ENCODE data around the gene CARF.

Gene CARF

DNA sequence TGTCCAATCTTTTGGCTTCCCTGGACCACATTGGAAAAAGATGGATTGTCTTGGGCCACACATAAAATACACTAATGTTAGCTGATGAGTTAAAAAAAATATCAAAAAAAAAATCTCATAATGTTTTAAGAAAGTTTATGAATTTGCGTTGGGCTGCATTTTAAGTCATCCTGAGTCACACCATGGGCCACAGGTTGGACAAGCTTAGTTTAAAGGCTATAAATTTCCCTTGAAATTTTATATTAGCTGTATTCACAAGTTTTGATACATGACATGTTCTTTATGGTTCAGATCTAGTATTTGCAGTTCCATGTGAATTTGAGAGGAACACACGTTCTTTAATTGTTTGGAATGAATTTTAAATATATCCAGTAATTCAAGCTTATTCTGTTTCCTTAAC, 21.9 kb downstream of the CARF start:
- TF ChIP-seq EGR1 (IDR thresholded peaks at IDR 0.05) (no peak), EP300 (IDR thresholded peaks at IDR 0.05; ENCODE audit: borderline replicate concordance) (no peak)

GRCh38 chr2:202934456-202934855, 22.4 kb downstream of the CARF start:
- TF ChIP-seq FOXM1 (IDR thresholded peaks at IDR 0.05; ENCODE audit: borderline replicate concordance, low read depth), result no peak
- TF ChIP-seq TEAD4 (IDR thresholded peaks at IDR 0.05), result no peak
- TF ChIP-seq ZBTB7A (IDR thresholded peaks at IDR 0.05; ENCODE audit: low read depth), result no peak
- no peak for TF ChIP-seq CREB1 (IDR thresholded peaks at IDR 0.05; ENCODE audit: low read depth)
- no peak for TF ChIP-seq CEBPB (IDR thresholded peaks at IDR 0.05)
- TF ChIP-seq NFIC (IDR thresholded peaks at IDR 0.05), result no peak
- TF ChIP-seq, protein P1, sequence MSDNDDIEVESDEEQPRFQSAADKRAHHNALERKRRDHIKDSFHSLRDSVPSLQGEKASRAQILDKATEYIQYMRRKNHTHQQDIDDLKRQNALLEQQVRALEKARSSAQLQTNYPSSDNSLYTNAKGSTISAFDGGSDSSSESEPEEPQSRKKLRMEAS (IDR thresholded peaks at IDR 0.05), result no peak
- TF ChIP-seq EP300 (IDR thresholded peaks at IDR 0.05; ENCODE audit: borderline replicate concordance), result no peak
- TF ChIP-seq TCF12 (IDR thresholded peaks at IDR 0.05; ENCODE audit: low read depth), result no peak
- TF ChIP-seq REST (IDR thresholded peaks at IDR 0.05; ENCODE audit: low read depth), result no peak

DNA sequence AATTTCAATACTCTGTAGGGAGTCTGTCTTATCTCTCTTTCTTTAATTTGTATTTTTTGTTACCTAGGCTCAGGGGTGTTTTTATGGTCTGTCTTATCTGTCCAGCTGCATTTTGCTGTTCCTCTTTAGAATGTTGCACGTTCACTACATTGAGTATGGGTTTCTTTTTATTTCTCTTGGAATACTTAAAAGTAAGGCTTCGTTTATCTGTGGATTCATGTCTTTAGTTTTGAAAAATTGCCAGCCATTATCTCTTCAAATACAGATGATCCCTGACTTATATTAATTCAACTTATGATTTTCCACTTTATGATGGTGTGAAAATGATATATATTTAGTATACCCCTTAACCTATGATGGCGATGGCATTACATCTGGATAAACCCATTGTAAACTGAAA, 26.9 kb downstream of the CARF start:
- TF ChIP-seq TEAD4 (IDR thresholded peaks at IDR 0.05), result no peak
- no peak for TF ChIP-seq CEBPB (IDR thresholded peaks at IDR 0.05)
- TF ChIP-seq EGR1 (IDR thresholded peaks at IDR 0.05), result no peak
- TF ChIP-seq REST (IDR thresholded peaks at IDR 0.05; ENCODE audit: low read depth), result no peak
- TF ChIP-seq USF1 (IDR thresholded peaks at IDR 0.05), result no peak
- no peak for TF ChIP-seq EP300 (IDR thresholded peaks at IDR 0.05; ENCODE audit: borderline replicate concordance)
- TF ChIP-seq, protein P1 (IDR thresholded peaks at IDR 0.05), result no peak
- no peak for TF ChIP-seq ZBTB7A (IDR thresholded peaks at IDR 0.05; ENCODE audit: low read depth)
- no peak for TF ChIP-seq TCF12 (IDR thresholded peaks at IDR 0.05; ENCODE audit: low read depth)
- TF ChIP-seq FOXM1 (IDR thresholded peaks at IDR 0.05; ENCODE audit: borderline replicate concordance, low read depth), result no peak
- no peak for TF ChIP-seq NFIC (IDR thresholded peaks at IDR 0.05)
- no peak for TF ChIP-seq CREB1 (IDR thresholded peaks at IDR 0.05; ENCODE audit: low read depth)
- no peak for TF ChIP-seq RAD21 (IDR thresholded peaks at IDR 0.05; ENCODE audit: low read depth)
- no peak for TF ChIP-seq TAF1 (IDR thresholded peaks at IDR 0.05; ENCODE audit: low read depth)
- TF ChIP-seq YY1 (IDR thresholded peaks at IDR 0.05; ENCODE audit: low read depth), result no peak

GRCh38 chr2:202941771-202942170, 29.7 kb downstream of the CARF start:
- no peak for TF ChIP-seq REST (IDR thresholded peaks at IDR 0.05; ENCODE audit: low read depth)
- TF ChIP-seq USF1 (IDR thresholded peaks at IDR 0.05), result no peak
- no peak for TF ChIP-seq CREB1 (IDR thresholded peaks at IDR 0.05; ENCODE audit: low read depth)
- no peak for TF ChIP-seq NFIC (IDR thresholded peaks at IDR 0.05)
- TF ChIP-seq EP300 (IDR thresholded peaks at IDR 0.05; ENCODE audit: borderline replicate concordance), result no peak
- TF ChIP-seq EGR1 (IDR thresholded peaks at IDR 0.05), result no peak
- TF ChIP-seq, protein P1 (IDR thresholded peaks at IDR 0.05), result no peak
- no peak for TF ChIP-seq CEBPB (IDR thresholded peaks at IDR 0.05)
- TF ChIP-seq FOXM1 (IDR thresholded peaks at IDR 0.05; ENCODE audit: borderline replicate concordance, low read depth), result no peak

- TF ChIP-seq ZBTB7A (IDR thresholded peaks at IDR 0.05; ENCODE audit: low read depth), result no peak
- TF ChIP-seq EGR1 (IDR thresholded peaks at IDR 0.05), result no peak
- TF ChIP-seq RAD21 (IDR thresholded peaks at IDR 0.05; ENCODE audit: low read depth), result no peak
Measured at GRCh38 chr2:202944408-202944807, 32.3 kb downstream of the CARF start.
